OCI-LY3 (cell line): ENCODE results near the gene ATG2A.

Source experiments
- H2AFZ ChIP-seq: fragments of 200-600, 300-600 bp; shearing (Covaris generic); 2 replicates; pipeline ENCODE4 v1.6.0; 2014; ENCODE audit warnings: antibody characterized with exemption, low read depth, low read length
- H3K27ac ChIP-seq: fragments of 200-600, 300-600 bp; sonication (generic); 2 replicates; pipeline ENCODE4 v1.5.1; 2014; ENCODE audit warnings: mild to moderate bottlenecking, low read length, moderate library complexity, mixed read lengths
- H3K27me3 ChIP-seq: fragments of 200-600, 300-600 bp; sonication (generic); 2 replicates; pipeline ENCODE4 v1.6.1; 2014; ENCODE audit warnings: low read depth, low read length, mixed read lengths
- H3K36me3 ChIP-seq: fragments of 200-600, 300-600 bp; sonication (generic); replicated peaks from 2 replicates; pipeline ENCODE3; 2014; ENCODE audit warnings: low read depth, low read length, mixed read lengths
- H3K4me1 ChIP-seq: fragments of 300-600, 200-600 bp; sonication (generic); 2 replicates; pipeline ENCODE4 v1.6.1; 2014; ENCODE audit warnings: low read length, mixed read lengths
- H3K4me2 ChIP-seq: fragments of 200-600, 300-600 bp; sonication (generic); 2 replicates; pipeline ENCODE4 v1.6.1; 2014; ENCODE audit warnings: low read length, mixed read lengths
- H3K4me3 ChIP-seq: fragments of 300-600, 200-600 bp; sonication (generic); 2 replicates; pipeline ENCODE4 v1.5.1; 2014; ENCODE audit warnings: antibody characterized with exemption, mild to moderate bottlenecking, low read length, moderate library complexity
- H3K79me2 ChIP-seq: fragments of 300-600, 200-600 bp; shearing (Covaris generic); 2 replicates; pipeline ENCODE4 v1.6.1; 2014; ENCODE audit warnings: mild to moderate bottlenecking, low read length, mixed read lengths
- H3K9ac ChIP-seq: fragments of 300-600, 200-600 bp; shearing (Covaris generic); 2 replicates; pipeline ENCODE4 v1.6.0; 2014; ENCODE audit warnings: mild to moderate bottlenecking, low read length, moderate library complexity
- H3K9me3 ChIP-seq: fragments of 200-600, 300-600 bp; shearing (Covaris generic); 2 replicates; pipeline ENCODE4 v1.6.1; 2014; ENCODE audit warnings: low read length, mixed read lengths; ENCODE audit not compliant: insufficient read depth
- H4K20me1 ChIP-seq: fragments of 200-600, 300-600 bp; sonication (generic); 2 replicates; pipeline ENCODE4 v1.6.1; 2016; ENCODE audit warnings: low read length, mixed read lengths; ENCODE audit not compliant: insufficient read depth
- EZH2phosphoT487 ChIP-seq: fragments of 200-600 bp; shearing (Covaris generic); IDR thresholded peaks from 2 replicates; pipeline ENCODE4 v1.6.1; 2018; ENCODE audit warnings: antibody characterized with exemption, mixed run types, low read depth
- TF ChIP-seq, protein P1 (sequence below): fragments of 200-600, 300-600 bp; sonication (generic); IDR thresholded peaks from 2 replicates; pipeline ENCODE4 v1.5.1; 2014; ENCODE audit warnings: antibody characterized with exemption, low read length, low read depth

The ATG2A gene

DNA sequence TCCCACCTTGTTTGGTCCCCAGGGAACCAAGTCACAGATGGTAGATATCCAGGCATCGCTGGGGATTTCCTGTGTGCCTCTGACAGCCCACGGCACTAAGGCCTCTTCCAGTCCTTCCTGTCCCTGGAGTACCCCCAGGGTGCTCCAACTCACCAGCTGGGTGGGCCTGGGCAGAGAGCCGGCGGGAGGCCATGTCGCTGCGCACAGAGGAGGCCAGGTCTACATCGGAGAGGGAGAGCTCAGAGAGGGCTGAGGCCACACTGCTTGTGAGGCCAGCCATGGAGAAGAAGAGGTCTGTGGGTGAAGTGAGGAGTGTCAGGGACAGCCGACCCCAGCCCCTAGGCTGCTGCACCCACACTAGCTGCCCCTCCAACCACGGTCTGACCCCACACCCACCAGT is 5.3 kb downstream of the ATG2A start:
- no peak for TF ChIP-seq EZH2phosphoT487
- TF ChIP-seq, protein P1, sequence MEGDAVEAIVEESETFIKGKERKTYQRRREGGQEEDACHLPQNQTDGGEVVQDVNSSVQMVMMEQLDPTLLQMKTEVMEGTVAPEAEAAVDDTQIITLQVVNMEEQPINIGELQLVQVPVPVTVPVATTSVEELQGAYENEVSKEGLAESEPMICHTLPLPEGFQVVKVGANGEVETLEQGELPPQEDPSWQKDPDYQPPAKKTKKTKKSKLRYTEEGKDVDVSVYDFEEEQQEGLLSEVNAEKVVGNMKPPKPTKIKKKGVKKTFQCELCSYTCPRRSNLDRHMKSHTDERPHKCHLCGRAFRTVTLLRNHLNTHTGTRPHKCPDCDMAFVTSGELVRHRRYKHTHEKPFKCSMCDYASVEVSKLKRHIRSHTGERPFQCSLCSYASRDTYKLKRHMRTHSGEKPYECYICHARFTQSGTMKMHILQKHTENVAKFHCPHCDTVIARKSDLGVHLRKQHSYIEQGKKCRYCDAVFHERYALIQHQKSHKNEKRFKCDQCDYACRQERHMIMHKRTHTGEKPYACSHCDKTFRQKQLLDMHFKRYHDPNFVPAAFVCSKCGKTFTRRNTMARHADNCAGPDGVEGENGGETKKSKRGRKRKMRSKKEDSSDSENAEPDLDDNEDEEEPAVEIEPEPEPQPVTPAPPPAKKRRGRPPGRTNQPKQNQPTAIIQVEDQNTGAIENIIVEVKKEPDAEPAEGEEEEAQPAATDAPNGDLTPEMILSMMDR: no peak
- Histone ChIP-seq H3K4me3 (no peak overlapping the region), H3K79me2 (peaks cover 15% of the 10 kb centered on the region), H3K4me1 (peaks cover 8% of the 10 kb centered on the region), H2AFZ (no peak overlapping the region), H3K9ac (no peak overlapping the region), H3K27ac (no peak overlapping the region), H3K27me3 (no peaks in the 10 kb centered on the region), H3K36me3 (peaks cover 13% of the 10 kb centered on the region), H3K4me2 (no peak overlapping the region), H3K9me3 (no peaks in the 10 kb centered on the region), H4K20me1 (no peaks in the 10 kb centered on the region)

DNA sequence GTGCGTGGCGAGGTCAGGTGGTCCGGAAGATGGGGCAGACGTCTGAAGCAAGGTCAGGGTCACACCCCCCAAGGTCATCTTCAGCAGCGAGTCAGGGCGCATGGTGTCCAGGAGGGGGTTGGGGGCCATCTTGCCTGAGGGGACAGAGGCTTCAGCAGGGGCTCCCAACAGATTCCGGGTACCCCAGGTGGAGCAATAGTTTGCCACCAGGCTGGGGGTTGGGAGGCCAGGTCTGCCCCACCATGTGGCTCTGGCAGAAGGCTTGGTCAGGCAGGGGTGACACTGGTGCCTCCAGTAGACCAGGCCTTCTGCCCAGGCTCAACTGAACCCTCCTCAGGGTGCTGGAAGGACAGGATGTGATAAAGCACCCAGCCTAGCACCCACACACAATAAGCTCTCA is 5.9 kb downstream of the ATG2A start:
- Histone ChIP-seq H3K4me1 (peaks cover 7% of the 10 kb centered on the region), H3K9me3 (no peaks in the 10 kb centered on the region), H3K79me2 (peaks cover 10% of the 10 kb centered on the region), H3K36me3 (peaks cover 13% of the 10 kb centered on the region), H4K20me1 (no peaks in the 10 kb centered on the region), H3K27ac (no peak overlapping the region), H2AFZ (no peak overlapping the region), H3K27me3 (no peaks in the 10 kb centered on the region), H3K9ac (no peak overlapping the region), H3K4me3 (no peak overlapping the region), H3K4me2 (no peak overlapping the region)
- no peak for TF ChIP-seq EZH2phosphoT487
- TF ChIP-seq, protein P1: no peak

DNA sequence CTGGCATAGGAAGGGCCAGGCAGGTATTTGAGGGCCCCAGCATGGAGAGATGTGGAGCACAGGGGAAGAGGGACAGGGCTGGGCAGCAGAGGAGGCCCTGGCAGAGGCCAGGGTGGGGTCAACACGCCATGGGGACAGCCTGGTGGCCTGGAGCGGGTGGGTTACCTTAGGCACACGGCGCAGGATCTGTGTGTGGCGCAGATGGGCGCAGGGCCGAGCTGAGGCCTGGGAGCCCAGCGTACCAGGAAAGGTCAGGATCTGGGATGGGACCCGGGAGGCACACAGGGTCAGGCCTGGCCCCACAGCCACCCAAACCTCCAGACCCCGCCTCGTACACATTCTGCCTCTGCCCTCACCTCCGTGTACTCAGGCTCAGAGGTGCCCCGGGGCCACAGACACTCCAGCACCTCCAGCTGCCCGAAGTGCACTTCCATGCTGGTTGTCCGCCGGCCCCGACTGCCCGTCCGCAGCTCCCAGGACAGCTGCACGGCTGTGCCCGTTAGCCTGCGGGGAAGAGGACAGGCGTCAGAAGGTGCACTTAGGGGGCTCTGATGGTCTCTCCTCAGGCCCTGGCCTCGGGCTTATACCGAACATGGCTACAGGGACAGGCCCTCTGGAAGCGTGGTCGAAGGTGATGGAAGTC is 6.4 kb downstream of the ATG2A start:
- no peak for TF ChIP-seq EZH2phosphoT487
- TF ChIP-seq, protein P1: no peak
- H3K9ac ChIP-seq: no peak overlapping the region
- H3K9me3 ChIP-seq: no peaks in the 10 kb centered on the region

DNA sequence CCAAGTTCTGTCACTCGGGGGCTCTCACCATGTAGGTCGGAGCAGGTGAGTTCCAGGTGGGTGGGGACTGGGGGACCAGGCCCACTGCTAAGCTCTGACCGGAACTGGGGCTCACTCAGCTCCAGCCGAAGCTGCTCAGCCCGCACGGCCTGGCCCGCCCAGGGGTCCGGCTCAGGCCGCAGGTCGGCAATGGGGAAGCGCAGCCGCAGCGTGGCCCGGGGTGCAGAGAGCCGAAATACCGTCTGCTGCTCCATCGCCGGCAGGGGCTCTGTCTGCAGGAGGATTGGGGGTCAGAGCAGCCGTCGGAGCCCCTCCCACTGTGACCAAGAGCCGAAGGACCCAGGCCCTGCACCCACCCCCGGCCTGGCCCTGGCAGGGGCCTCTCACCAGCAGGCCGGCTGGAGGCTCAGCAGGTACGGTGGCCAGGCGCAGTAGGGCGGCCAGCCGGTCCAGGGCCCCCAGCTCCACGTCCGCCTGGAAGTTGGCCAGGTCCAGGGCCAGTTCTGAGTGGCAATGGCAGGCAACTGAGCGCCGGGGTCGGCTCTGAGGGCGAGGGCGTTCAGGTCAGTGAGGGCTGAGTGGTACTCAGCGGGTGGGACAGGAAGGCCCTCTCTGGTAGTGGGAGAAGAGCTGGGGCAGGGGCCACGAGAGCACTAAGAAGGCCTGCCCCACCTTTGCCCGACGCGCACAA is 7.2 kb downstream of the ATG2A start:
- Histone ChIP-seq H3K79me2 (no peaks in the 10 kb centered on the region), H3K4me1 (no peaks in the 10 kb centered on the region), H3K27ac (no peak overlapping the region), H2AFZ (no peak overlapping the region), H3K4me2 (no peak overlapping the region), H3K4me3 (no peak overlapping the region), H4K20me1 (no peaks in the 10 kb centered on the region), H3K27me3 (no peaks in the 10 kb centered on the region), H3K9me3 (no peaks in the 10 kb centered on the region), H3K9ac (no peak overlapping the region), H3K36me3 (peaks cover 20% of the 10 kb centered on the region)
- TF ChIP-seq, protein P1: no peak
- TF ChIP-seq EZH2phosphoT487: no peak

More for the DNA sequence above, 6.4 kb downstream of the ATG2A start:
- Histone ChIP-seq H3K4me1 (peaks cover under 1% of the 10 kb centered on the region), H3K4me2 (no peak overlapping the region), H3K27ac (no peak overlapping the region), H3K27me3 (no peaks in the 10 kb centered on the region), H4K20me1 (no peaks in the 10 kb centered on the region), H2AFZ (no peak overlapping the region), H3K79me2 (peaks cover 4% of the 10 kb centered on the region; the same call in 1 of the 2 replicates), H3K36me3 (peaks cover 14% of the 10 kb centered on the region), H3K4me3 (no peak overlapping the region)
